Measurements from ENCODE around the gene RIMS4. TPM values are rescaled to one million over a fixed set of nuclear protein-coding genes. Genes with fewer than 3 reads are reported as not detected.

Gene RIMS4
- total RNA-seq, 4 donors from 2014 or later = 0.62 to 1.2 (median 0.64) TPM; not detected in 1

GRCh38 chr20:44841955-44842354, 31.6 kb upstream of the RIMS4 start:
- WGBS = 79% methylated on average over 6 of the region's 6 CpGs
- Histone ChIP-seq H3K27ac (no peak overlapping the region), H3K9me3 (no peaks in the 10 kb centered on the region), H3K4me3 (no peak overlapping the region), H3K36me3 (no peaks in the 10 kb centered on the region), H3K4me1 (no peaks in the 10 kb centered on the region), H3K27me3 (peaks cover 26% of the 10 kb centered on the region)
- no peak for DNase-seq (ENCODE audit: low spot score in 2 of 2)
- TF ChIP-seq POLR2A (IDR thresholded peaks at IDR 0.05) (no peak), EP300 (IDR thresholded peaks at IDR 0.05) (no peak), POLR2AphosphoS5 (IDR thresholded peaks at IDR 0.05) (no peak), CTCF (IDR thresholded peaks at IDR 0.05) (no peak)

- peaks cover 27% of the 10 kb centered on the region for H3K27me3 ChIP-seq
- H3K9me3 ChIP-seq = no peaks in the 10 kb centered on the region
- DNase-seq (ENCODE audit: low spot score in 2 of 2) = no peak
- no peak overlapping the region for H3K4me3 ChIP-seq
- no peak overlapping the region for H3K27ac ChIP-seq
- no peaks in the 10 kb centered on the region for H3K36me3 ChIP-seq
- no peak for TF ChIP-seq POLR2A (IDR thresholded peaks at IDR 0.05)
- no peak for TF ChIP-seq EP300 (IDR thresholded peaks at IDR 0.05)
- TF ChIP-seq CTCF (IDR thresholded peaks at IDR 0.05) = no peak
- TF ChIP-seq POLR2AphosphoS5 (IDR thresholded peaks at IDR 0.05) = no peak
- H3K4me1 ChIP-seq = no peaks in the 10 kb centered on the region
- WGBS = 84% methylated on average over 5 of the region's 5 CpGs
Observed at GRCh38 chr20:44840826-44841225, 30.5 kb upstream of the RIMS4 start.

- no peaks in the 10 kb centered on the region for H3K36me3 ChIP-seq
- H3K4me1 ChIP-seq = no peaks in the 10 kb centered on the region
- TF ChIP-seq POLR2A (IDR thresholded peaks at IDR 0.05) = no peak
- no peak for TF ChIP-seq CTCF (IDR thresholded peaks at IDR 0.05)
- no peak for TF ChIP-seq POLR2AphosphoS5 (IDR thresholded peaks at IDR 0.05)
- TF ChIP-seq EP300 (IDR thresholded peaks at IDR 0.05) = no peak
- no peak for DNase-seq (ENCODE audit: low spot score in 2 of 2)
- H3K4me3 ChIP-seq = no peak overlapping the region
- WGBS = 89% methylated on average over 5 of the region's 5 CpGs
- no peak overlapping the region for H3K27ac ChIP-seq
- peaks cover 32% of the 10 kb centered on the region for H3K27me3 ChIP-seq
- H3K9me3 ChIP-seq = no peaks in the 10 kb centered on the region
Observed at GRCh38 chr20:44839481-44839880, 29.1 kb upstream of the RIMS4 start.

GRCh38 chr20:44838521-44838920, 28.2 kb upstream of the RIMS4 start:
- 100% methylated on average over 1 of the region's 1 CpG for WGBS
- H3K36me3 ChIP-seq = no peaks in the 10 kb centered on the region
- no peak for DNase-seq (ENCODE audit: low spot score in 2 of 2)
- peaks cover 32% of the 10 kb centered on the region for H3K27me3 ChIP-seq
- H3K9me3 ChIP-seq = no peaks in the 10 kb centered on the region
- TF ChIP-seq POLR2A (IDR thresholded peaks at IDR 0.05) (no peak), POLR2AphosphoS5 (IDR thresholded peaks at IDR 0.05) (no peak), CTCF (IDR thresholded peaks at IDR 0.05) (no peak), EP300 (IDR thresholded peaks at IDR 0.05) (no peak)
- no peak overlapping the region for H3K27ac ChIP-seq
- H3K4me3 ChIP-seq = no peak overlapping the region
- no peaks in the 10 kb centered on the region for H3K4me1 ChIP-seq

- 68% methylated on average over 3 of the region's 3 CpGs for WGBS
- Histone ChIP-seq H3K4me3 (no peak overlapping the region), H3K27me3 (peaks cover 30% of the 10 kb centered on the region)
Observed at GRCh38 chr20:44837946-44838345, 27.6 kb upstream of the RIMS4 start.

More at GRCh38 chr20:44837946-44838345, 27.6 kb upstream of the RIMS4 start:
- H3K36me3 ChIP-seq = no peaks in the 10 kb centered on the region
- no peak for DNase-seq (ENCODE audit: low spot score in 2 of 2)
- TF ChIP-seq CTCF (IDR thresholded peaks at IDR 0.05) = no peak
- H3K27ac ChIP-seq = no peak overlapping the region
- H3K9me3 ChIP-seq = no peaks in the 10 kb centered on the region
- no peaks in the 10 kb centered on the region for H3K4me1 ChIP-seq
